Nephron progenitor cell (in vitro differentiated cells): ENCODE measurements around the gene IGSF3.
"Not testable (repeated sequence)": the region's sequence is repeated elsewhere in the genome, so short reads cannot be mapped to it uniquely, and the experiment has no call there.

Experiments
- DNase-seq: peaks from one replicate; pipeline ENCODE4 v3.0.0; 2021
- H3K27ac Mint-ChIP-seq: 2 replicates; pipeline ENCODE4 v1.8.0; 2021; ENCODE audit warnings: mild to moderate bottlenecking, moderate library complexity, mixed read lengths
- H3K27me3 Mint-ChIP-seq: 2 replicates; pipeline ENCODE4 v1.8.0; 2021; ENCODE audit warnings: mild to moderate bottlenecking, low read depth, mixed read lengths; ENCODE audit not compliant: poor library complexity
- H3K36me3 Mint-ChIP-seq: 2 replicates; pipeline ENCODE4 v1.8.0; 2021; ENCODE audit warnings: low read depth, mixed read lengths
- H3K4me1 Mint-ChIP-seq: 2 replicates; pipeline ENCODE4 v1.8.0; 2021; ENCODE audit warnings: mixed read lengths
- H3K4me3 Mint-ChIP-seq: 2 replicates; pipeline ENCODE4 v1.8.0; 2021; ENCODE audit warnings: mild to moderate bottlenecking, moderate library complexity, mixed read lengths
- H3K9me3 Mint-ChIP-seq: 2 replicates; pipeline ENCODE4 v1.8.0; 2021; ENCODE audit warnings: mild to moderate bottlenecking, moderate library complexity, mixed read lengths
- CTCF ChIP-seq: fragments of 200-600 bp; sonication (generic); IDR thresholded peaks from 2 replicates; pipeline ENCODE4 v1.5.0; 2021; ENCODE audit warnings: antibody characterized with exemption

Gene IGSF3

GRCh38 chr1:116565222-116565621 is 102.3 kb downstream of the IGSF3 start:
- DNase-seq, result no peak
- no peak overlapping the region for H3K4me3 Mint-ChIP-seq
- peaks cover 7% of the 10 kb centered on the region for H3K27me3 Mint-ChIP-seq
- peaks cover 19% of the 10 kb centered on the region for H3K4me1 Mint-ChIP-seq
- H3K27ac Mint-ChIP-seq, result no peak overlapping the region
- peaks cover 30% of the 10 kb centered on the region for H3K36me3 Mint-ChIP-seq
- TF ChIP-seq CTCF, result no peak
- peaks cover 29% of the 10 kb centered on the region for H3K9me3 Mint-ChIP-seq

DNA sequence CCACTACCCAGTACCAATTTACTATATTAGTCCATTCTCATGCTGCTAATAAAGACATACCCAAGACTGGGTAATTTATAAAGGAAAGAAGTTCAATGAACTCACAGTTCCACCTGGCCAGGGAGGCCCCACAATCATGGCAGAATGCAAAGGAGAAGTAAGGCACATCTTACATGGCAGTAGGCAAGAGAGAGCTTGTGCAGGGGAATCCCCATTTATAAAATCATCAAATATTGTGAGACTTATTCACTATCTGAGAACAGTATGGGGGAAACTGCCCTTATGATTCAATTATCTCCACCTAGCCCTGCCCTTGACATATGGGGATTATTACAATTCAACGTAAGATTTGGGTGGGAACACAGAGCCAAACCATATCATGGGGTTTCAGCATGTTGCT is 103.1 kb downstream of the IGSF3 start:
- H3K4me3 Mint-ChIP-seq, result no peak overlapping the region
- peaks cover 29% of the 10 kb centered on the region for H3K9me3 Mint-ChIP-seq
- no peak for TF ChIP-seq CTCF
- peaks cover 4% of the 10 kb centered on the region for H3K27me3 Mint-ChIP-seq
- no peak for DNase-seq
- peaks cover 30% of the 10 kb centered on the region for H3K36me3 Mint-ChIP-seq
- H3K4me1 Mint-ChIP-seq, result peaks cover 11% of the 10 kb centered on the region
- H3K27ac Mint-ChIP-seq, result no peak overlapping the region

DNA sequence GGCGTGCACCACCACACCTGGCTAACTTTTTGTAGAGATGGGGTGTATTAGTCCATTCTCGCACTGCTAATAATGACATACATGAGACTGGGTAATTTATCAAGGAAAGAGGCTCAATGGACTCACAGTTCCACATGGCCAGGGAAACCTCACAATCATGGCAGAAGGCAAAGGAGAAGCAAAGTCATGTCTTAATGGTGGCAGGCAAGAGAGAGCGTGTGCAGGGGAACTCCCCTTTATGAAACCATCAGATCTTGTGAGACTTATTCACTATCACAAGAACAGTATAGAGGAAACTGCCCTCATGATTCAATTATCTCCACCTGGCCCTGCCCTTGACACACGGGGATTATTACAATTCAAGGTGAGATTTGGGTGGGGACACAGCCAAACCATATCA is 105.1 kb downstream of the IGSF3 start:
- not testable (repeated sequence) for DNase-seq, H3K4me1 Mint-ChIP-seq, H3K27me3 Mint-ChIP-seq, H3K4me3 Mint-ChIP-seq, H3K27ac Mint-ChIP-seq
- H3K9me3 Mint-ChIP-seq, result peaks cover 29% of the 10 kb centered on the region
- H3K36me3 Mint-ChIP-seq, result peaks cover 30% of the 10 kb centered on the region

DNA sequence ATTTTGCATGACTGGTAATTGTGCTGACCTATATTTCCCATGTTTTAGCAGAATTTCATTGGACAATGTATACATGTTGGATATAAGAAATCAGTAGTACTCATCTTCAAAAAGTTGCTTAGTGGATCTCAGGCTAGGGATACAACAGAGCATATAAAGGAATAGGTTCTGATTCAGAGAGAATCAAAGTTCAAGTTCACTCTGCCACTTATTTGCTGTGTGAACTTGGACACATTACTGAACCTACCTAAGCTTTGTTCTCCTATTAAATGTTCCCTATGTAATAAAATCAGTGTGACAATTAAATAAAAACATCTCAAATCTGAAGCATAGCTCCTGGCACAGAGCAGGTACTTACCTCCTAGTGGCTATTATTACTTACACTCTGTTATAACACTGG is 106.0 kb downstream of the IGSF3 start:
- Mint-ChIP-seq H3K27me3 (no peaks in the 10 kb centered on the region), H3K9me3 (peaks cover 29% of the 10 kb centered on the region), H3K4me1 (peaks cover 6% of the 10 kb centered on the region), H3K36me3 (peaks cover 30% of the 10 kb centered on the region), H3K27ac (no peak overlapping the region), H3K4me3 (no peak overlapping the region)
- no peak for DNase-seq
- TF ChIP-seq CTCF, result no peak

DNA sequence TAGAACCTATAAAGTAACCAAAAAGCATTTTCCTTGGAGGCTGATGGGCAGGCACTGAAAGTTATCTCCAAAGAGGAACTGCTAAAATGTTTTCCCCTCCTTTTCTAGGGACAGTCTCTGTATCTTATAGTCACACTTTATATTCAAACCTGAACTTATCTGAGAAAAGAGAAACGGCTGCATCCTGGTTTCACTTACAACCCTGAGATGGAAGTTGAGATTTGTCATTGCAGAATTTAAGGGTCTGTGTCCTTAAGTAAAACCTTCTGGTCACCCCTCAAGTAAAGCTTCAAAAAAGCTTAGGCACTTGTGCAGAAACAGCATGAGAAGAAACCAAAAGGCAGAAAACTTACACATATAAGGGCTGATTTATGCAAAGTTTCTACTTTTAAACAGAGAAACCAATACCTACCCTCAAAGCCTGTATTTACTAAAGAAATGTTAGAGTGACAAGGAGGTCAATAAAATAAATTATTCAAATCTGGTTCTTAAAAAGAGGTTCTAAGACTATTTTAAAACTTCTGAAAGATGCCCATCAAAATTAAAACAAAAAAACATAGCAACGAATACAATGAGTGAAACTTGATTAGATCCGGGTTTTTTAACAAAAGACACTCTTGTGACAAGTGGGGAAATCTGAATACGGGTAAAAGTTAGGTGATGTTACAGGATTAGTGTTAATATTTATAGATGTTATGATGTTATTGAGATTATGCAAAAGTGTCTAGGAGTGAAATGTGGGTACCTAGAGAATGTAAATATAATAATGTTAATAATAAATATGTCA is 106.6 kb downstream of the IGSF3 start:
- no peak for TF ChIP-seq CTCF

DNA sequence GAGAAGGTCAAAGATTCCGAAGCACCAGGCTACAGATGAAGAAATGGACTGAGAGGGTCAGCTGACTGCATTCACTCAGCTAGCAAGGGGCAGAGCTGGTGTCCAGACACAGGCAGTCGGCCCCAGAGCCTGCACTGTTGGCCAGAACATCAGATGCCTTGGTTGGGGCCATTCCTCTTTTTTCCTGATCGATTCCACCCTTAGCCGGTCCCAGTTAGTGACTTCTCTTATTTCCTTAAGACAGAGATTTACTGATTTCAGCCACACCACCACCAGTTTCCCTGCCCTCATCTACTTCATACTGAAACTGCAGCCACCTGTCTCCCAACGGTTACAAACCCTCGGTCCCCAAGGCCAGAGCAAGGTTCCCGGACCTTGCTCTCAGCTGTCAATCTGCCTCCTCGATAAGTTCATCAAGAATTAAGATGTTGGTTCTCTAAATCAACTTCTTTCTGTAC is 108.2 kb downstream of the IGSF3 start:
- peaks cover 22% of the 10 kb centered on the region for H3K9me3 Mint-ChIP-seq
- H3K27ac Mint-ChIP-seq, result no peak overlapping the region
- H3K4me3 Mint-ChIP-seq, result no peak overlapping the region
- no peaks in the 10 kb centered on the region for H3K27me3 Mint-ChIP-seq
- no peak for TF ChIP-seq CTCF
- peaks cover 6% of the 10 kb centered on the region for H3K4me1 Mint-ChIP-seq
- DNase-seq, result no peak
- peaks cover 21% of the 10 kb centered on the region for H3K36me3 Mint-ChIP-seq

More for the DNA sequence above, 106.6 kb downstream of the IGSF3 start:
- no peak for DNase-seq
- Mint-ChIP-seq H3K27me3 (no peaks in the 10 kb centered on the region), H3K27ac (no peak overlapping the region), H3K4me3 (no peak overlapping the region), H3K9me3 (peaks cover 29% of the 10 kb centered on the region), H3K4me1 (peaks cover 6% of the 10 kb centered on the region), H3K36me3 (peaks cover 30% of the 10 kb centered on the region)
